Fibroblast of upper back skin (primary cell): Measurements from ENCODE around the gene ANKMY1.

Experiments used
- DNase-seq: peaks from one replicate; pipeline ENCODE4 v3.0.0-alpha.2; 2013

The ANKMY1 gene

DNA sequence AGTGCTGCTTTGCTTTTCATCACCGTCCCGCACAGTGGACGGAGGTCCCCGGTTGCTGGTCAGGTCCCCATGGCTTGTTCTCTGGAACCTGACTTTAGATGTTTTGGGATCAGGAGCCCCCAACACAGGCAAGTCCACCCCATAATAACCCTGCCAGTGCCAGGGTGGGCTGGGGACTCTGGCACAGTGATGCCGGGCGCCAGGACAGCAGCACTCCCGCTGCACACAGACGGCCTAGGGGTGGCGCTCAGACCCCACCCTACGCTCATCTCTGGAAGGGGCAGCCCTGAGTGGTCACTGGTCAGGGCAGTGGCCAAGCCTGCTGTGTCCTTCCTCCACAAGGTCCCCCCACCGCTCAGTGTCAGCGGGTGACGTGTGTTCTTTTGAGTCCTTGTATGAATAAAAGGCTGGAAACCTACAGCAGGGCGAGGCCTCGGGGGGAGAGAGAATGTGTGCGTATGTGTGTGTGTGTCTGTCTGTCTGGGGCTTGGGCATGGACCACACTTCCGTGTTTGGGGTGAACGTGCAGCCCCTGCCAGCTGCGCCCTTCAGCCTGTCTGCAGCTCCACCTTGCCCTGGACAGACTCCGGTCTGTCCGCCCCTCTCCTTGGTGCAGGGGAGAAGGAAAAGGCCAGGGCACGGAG is 90.0 kb downstream of the ANKMY1 start:
- no peak for DNase-seq

DNA sequence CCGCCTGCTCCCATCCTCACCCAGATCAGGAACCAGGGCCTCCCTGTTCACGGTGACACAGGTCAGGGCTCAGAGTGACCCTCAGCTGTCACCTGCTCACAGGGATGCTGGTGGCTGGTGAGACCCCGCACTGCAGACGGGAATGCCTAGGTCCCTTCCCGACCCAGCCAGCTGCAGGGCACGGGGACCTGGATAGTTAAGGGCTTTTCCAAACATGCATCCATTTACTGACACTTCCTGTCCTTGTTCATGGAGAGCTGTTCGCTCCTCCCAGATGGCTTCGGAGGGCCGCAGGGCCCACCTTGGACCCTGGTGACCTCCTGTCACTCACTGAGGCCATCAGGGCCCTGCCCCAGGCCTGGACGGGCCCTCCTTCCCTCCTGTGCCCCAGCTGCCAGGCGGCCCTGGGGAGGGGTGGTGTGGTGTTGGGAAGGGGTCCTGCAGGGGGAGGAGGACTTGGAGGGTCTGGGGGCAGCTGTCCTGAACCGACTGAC is 90.6 kb downstream of the ANKMY1 start:
- no peak for DNase-seq

DNA sequence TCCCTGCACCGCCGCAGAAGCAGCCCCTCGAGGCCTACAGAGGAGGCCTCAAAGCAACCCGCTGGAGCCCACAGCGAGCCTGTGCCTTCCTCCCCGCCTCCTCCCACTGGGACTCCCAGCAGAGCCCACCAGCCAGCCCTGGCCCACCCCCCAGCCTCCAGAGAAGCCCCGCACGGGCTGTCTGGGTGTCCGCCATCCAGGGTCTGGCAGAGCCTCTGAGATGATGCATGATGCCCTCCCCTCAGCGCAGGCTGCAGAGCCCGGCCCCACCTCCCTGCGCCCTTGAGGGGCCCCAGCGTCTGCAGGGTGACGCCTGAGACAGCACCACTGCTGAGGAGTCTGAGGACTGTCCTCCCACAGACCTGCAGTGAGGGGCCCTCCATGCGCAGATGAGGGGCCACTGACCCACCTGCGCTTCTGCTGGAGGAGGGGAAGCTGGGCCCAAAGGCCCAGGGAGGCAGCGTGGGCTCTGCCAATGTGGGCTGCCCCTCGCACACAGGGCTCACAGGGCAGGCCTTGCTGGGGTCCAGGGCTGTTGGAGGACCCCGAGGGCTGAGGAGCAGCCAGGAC is 91.1 kb downstream of the ANKMY1 start:
- no peak for DNase-seq

DNA sequence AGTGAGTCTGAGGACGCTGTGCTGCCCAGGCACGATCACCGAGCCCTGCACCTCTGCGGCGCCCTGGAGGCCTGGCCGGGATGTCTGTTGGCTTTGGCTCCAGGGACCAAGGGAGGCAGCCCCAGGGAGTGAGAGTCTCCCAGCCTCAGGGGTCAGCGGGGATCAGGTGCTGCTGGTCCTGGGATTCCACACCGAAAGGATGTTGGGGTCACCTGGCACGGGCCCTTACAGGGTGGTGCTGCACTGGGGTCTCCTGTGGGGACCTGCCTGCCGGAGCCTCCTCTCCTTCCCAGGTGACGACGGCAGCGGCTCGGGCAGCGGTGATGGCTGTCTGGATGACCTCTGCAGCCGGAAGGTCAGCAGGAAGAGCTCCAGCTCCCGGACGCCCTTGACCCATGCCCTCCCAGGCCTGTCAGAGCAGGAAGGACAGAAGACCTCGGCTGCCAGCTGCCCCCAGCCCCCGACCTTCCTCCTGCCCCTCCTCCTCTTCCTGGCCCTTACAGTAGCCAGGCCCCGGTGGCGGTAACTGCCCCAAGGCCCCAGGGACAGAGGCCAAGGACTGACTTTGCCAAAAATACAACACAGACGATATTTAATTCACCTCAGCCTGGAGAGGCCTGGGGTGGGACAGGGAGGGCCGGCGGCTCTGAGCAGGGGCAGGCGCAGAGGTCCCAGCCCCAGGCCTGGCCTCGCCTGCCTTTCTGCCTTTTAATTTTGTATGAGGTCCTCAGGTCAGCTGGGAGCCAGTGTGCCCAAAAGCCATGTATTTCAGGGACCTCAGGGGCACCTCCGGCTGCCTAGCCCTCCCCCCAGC is 91.8 kb downstream of the ANKMY1 start:
- no peak for DNase-seq

DNA sequence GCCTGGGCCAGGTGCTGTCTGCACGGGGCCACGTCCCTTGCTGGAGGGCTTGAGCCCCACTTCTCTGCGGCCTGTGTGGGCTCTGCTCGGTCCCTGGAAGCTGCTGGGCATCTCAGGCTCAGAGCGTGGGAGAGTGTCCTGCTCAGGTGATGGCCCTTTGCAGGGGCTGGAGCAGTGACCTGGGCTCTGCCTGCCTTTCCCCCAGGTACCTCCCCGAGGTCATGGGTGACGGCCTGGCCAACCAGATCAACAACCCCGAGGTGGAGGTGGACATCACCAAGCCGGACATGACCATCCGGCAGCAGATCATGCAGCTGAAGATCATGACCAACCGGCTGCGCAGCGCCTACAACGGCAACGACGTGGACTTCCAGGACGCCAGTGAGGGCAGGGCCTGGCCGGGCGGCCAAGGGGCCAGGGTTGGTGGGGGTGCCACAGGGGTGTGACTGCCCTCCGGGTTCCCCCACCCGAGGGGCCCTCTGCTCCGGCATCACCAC is 92.5 kb downstream of the ANKMY1 start:
- no peak for DNase-seq

DNA sequence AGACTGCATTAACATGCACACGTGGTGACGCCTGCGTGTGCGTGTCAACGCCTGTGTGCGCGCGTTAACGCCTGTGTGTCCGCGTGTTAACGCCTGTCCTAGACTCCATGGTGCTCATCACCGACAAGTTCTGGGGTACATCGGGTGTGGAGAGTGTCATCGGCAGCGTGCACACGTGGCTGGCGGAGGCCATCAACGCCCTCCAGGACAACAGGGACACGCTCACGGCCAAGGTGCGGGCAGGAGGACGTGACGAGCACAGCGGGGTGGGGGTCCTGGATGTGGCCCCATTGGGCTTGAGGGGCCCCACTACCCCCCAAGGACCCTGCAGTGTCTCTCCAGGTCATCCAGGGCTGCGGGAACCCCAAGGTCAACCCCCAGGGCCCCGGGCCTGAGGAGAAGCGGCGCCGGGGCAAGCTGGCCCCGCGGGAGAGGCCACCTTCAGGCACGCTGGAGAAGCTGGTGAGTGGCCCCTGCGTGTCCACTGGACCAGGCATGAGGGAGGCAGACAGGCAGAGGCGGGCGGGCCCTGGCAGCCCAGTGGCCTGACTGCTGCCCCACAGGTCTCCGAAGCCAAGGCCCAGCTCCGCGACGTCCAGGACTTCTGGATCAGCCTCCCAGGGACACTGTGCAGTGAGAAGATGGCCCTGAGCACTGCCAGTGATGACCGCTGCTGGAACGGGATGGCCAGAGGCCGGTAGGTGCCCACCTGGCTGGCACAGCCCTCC is 93.1 kb downstream of the ANKMY1 start:
- no peak for DNase-seq

DNA sequence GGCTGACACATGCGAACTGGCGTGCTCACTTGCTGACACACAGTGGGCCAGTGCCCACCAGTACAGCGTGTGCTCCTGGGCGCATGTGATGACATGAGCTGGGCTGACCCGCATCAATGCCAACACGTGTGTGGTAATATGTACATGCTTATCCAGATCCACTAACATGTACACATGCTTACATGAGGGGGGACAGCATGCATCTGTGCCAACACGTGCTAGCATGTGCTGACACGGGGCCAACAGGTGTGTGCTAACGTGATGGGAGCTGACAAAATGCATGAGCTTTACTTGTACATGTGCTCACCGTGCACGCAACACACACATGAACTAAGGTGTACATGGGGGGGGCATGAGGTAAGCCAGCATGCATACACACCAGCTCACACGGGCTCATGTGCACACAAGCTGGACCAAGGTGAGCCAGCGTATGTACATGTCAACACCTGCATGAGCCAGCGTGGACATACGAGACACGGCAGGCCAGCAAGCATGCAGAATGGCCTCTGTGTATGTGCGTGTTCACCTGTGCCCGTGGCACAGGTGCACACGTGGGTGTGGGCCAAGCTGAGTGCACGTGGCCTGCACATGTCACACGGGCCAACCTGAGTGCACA is 93.8 kb downstream of the ANKMY1 start:
- DNase-seq: no peak

DNA sequence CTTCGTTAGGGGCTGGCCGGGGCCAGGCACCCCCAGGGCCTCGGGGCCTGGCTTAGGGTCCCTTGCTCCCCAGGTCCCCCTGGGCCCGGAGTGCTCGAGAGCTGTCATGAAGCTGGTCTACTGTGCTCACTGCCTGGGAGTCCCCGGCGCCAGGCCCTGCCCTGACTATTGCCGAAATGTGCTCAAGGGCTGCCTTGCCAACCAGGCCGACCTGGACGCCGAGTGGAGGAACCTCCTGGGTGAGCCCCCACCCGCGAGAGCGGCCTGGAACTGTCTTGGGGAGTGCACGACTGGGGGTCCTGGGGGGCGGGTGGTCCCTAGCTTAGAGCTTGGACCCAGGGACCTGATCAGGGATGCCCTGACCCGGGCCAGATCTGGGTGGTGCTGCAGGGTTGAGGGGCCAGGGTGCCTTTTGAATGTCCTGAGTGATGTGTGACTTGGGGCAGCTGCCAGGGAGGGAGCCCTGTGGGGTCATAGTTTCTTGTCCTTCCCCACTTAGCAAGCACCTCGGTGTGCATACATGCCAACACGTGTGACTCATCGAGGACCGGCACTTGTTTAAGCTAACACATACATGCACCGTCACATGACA is 94.4 kb downstream of the ANKMY1 start:
- no peak for DNase-seq

DNA sequence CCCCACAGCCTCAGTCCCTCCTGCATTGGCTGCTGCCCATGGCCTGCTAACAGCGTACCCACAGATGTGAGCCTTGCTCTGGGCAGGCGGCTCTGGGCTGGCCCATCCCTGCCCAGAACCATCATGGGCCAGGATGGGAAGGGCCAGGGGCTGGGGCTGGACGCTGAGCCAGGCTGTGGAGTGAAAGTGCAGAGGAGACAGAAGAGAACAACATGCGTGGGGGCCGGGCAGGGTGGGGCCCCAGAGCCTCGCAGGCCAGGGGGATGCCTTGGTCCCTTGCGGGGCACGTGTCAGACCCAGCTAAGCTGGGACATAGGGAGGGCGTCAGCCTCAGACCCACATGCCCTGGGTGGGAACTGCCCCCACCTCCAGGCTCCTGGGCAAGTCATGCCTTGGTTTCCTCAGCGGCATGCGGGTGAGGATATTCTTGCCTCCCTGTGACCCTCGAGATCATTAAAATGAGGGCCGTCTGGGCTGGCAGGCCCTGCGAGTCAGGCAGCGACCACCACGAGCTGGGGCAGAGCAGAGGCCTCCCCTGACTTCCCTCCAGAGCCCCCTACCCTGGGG is 95.0 kb downstream of the ANKMY1 start:
- no peak for DNase-seq

DNA sequence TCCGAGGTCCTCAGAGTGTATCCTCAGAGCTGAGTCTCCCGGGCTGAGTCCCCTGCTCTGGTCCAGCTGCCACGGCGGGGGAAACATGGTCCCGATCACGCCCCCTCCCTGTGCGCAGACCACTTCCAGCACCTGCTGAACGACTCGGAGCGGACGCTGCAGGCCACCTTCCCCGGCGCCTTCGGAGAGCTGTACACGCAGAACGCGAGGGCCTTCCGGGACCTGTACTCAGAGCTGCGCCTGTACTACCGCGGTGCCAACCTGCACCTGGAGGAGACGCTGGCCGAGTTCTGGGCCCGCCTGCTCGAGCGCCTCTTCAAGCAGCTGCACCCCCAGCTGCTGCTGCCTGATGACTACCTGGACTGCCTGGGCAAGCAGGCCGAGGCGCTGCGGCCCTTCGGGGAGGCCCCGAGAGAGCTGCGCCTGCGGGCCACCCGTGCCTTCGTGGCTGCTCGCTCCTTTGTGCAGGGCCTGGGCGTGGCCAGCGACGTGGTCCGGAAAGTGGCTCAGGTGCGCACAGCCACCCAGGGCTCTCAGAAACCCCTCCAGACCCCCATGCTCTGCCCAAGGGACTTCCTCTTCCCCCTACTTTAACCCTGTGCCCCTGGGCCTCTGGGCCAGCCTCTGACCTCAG is 95.6 kb downstream of the ANKMY1 start:
- no peak for DNase-seq

DNA sequence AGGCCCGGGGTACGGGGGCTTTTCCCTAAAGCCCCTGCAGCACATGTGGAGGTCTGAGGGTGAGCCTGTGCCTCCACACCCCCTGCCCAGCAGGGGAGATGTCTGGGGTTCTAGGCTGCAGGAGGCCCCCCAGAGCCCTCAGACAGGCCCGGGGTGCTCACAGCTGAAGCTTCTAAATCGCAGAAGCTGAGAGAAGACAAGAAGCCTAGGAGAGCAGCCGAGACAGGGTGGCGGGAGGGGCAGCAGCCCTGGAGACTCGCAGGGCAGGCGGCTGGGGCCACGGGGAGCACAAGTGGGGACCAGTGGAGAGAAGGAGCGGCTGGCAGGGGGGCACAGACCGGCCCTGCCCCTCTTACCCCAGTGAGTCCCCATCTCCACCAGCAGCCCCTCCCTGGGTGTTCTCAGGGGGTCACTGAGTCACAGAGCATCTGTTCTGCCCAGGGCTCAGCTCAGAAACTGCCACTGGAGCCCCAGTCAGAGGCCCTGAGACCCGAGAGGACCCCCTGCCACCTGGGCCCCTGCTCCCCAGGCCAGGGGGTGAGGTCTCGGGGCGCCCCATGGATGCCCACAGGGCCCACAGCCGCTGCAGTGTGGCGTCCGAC is 96.2 kb downstream of the ANKMY1 start:
- DNase-seq: no peak

DNA sequence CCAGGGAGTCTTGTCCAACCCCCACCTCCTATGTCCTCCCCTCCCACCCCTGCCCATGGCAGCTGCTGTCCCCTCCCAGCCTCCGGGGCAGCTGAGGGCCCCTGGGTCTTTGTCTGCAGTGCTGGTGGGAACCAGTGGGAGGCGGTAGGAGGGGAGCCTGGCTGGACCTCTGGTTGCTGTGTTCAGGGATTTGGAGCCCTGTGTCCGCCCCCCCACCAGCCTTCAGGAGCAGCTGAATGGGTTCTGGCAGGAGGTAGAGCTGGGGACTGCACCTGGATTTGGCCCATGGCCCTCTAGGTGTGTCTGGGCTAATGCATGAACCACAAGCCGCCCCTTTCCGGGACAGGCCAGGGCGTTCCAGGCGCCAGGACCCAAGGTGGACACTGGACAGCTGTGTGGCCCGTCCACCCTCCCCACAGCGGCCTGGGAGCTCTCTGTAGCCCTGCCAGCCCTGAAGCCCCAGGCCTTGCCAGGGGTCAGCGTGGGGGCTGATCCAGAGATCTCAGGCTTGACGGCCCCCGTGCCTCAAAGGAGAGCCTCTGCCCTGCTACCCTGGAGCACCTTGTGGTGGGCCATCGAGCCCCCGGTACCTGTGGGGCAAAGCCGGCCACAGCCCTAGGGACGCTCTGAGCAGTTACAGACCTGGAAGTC is 96.9 kb downstream of the ANKMY1 start:
- DNase-seq: no peak

DNA sequence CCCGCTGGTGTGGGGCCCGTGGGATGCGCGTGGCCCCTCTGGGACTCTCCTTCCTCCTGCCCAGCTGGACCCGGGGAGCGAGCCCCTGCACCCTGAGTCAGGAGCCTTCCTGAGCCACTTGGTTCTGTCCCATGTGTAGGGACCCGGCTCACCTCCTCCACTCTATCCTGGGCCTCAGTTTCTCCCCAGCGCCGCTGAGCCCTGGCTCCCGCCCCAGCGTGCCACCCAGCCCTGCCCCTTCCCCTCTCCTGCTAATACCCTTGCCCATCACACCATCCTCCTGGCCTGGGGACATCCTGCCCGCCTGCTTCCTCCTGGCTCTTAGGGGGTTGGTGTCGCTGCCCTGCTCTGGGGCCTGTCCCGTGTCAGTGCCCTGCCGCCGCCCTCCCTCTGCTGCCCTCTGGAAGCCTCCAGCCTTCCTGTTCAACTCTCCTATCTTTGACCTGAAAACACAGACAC is 97.5 kb downstream of the ANKMY1 start:
- DNase-seq: no peak

DNA sequence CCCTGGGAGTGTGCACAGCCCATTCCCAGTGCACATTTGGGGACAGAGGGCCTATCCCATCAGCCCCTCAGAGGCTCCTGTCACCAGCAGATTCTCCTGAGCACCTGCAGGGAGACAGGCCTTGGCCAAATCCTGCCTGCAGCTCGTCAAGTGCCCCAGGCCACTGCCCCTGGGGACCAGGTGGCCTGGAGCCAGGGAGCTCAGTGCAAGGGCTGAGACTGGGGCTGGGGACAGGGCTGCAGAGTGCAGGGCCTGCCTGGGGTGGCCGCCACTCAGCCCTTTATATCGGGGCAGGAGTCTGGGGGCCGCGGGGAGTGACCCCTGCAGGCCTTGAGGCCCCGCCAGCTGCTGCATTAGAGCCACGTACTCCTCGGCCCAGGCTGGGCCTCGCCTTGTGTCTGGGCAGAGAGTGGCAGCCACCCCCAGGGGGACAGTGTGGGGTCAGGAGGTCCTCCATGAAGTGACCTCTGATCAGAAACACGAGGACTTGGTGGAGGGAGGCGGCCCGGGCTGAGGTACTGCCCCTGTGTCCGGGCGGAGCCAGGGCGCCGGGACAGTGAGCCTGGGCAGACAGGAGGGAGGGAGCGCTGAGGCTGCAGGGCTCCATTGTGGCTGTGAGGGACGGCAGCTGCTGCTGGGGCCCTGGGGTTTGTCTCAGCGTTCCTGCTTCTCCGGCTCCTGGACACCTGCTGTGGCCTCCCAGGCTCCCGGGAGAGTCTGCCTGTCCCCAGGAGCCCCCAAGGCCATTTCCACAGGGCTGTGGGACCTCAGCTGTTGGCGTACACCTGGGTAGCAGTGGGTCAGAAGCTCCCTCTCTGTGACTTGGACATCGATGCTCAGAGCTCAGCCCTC is 98.2 kb downstream of the ANKMY1 start:
- DNase-seq: no peak

DNA sequence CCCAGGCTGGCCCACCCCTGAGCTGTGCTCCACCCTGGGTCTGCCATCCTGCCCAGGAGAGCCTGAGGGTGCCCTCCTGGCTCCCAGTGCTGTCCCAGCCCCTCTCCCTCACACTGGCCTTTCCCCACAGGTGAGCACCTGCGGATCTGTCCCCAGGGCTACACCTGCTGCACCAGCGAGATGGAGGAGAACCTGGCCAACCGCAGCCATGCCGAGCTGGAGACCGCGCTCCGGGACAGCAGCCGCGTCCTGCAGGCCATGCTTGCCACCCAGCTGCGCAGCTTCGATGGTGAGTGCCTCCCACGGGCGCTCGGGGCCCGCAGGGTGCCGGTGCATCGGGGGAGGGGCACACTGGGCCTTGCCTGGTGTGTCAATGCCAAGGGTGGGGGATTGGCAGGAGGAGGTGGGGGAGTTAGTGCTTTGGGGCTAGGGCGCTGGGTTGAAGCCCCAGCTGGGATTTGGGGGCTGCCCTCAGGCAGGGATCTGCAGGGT is 98.8 kb downstream of the ANKMY1 start:
- no peak for DNase-seq

DNA sequence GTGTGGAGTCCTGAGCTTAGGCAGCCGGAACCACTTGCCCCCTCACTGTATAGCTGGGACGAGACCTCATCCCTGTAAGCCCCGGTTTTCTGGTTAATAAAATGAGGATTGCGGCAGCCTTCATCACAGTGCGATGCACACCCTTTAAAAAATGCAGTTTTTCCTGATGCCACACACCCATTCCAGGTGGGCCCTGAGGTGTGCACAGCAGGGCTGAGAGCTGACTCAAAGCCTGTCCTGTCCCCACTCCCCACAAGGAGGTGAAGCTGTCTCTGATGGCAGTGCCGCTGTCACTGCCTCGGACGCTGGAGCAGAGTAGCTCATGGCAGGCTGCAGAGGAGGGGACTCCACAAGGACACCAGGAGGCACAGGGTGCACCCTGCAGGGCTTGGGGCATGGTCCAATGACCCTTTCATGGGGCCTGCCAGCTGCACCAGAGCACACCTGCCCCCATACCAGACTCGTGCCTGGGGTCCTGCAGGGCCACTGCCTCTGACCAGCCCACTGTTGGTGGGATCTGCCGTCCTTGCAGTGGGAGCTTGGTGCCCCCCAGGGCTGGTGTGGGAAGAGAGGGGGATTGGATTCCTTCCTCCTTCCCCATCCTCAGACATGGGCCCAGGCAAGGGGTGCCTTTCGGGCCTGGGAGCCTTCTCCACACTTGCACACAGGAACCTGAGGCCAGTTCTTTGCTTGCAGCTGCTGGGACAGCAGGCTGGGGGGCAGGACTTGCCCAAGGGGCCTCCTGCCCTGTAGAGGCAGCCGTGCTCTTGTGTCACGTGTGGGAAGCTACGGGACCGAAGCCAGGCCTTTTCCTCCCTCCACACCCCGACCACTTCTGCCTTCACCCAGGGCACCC is 99.5 kb downstream of the ANKMY1 start:
- DNase-seq: no peak

DNA sequence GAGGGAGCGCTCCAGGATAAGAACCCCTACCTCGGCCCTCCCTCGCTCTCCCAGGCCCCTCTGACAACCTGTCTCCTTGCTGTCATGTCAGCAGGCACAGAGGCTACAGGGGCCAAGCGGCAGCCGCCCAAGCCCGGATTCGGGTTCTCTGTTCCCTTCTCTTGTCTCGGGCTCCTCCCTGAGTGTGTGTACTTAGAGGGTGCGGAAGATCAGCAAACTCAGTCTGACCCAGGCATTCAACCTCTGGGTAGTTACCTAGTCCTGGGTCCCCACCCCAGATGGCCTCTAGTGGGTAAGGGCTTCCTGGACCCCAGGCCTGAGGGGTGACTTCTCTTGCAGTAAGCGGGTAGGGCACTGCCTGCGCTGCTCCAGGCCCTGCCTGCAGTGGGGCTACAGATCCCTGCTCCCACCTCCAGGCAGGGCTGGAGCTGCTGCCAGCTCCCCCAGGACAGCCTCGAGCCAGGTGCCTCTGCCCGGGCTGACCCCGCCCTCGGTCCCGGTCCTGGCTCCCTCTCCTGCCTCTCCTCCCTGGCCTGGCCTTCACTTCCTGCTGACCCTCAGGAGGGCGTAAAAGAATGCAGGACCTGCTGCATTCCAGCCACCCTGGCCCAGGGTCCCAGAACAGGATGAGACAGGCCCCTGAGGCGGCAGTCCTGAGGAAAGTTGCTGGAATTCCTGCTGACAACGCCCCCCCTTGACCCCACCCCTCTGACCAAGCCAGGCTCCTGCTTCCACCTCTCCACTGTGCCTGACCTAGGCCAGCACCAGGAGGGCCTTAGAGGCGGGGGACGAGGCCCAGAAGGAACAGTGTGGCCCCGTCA is 100.4 kb downstream of the ANKMY1 start:
- DNase-seq: no peak
